CD14-positive monocyte (primary cell): Measurements from ENCODE around the gene HOXA11. TPM values are rescaled to one million over a fixed set of nuclear protein-coding genes. Genes with fewer than 3 reads are reported as not detected.
A peak's percentile ranks its signal among the peaks of the same experiment; 100 is the strongest.

Experiments used
- DNase-seq, 3 donors: peaks; one replicate each; pipeline ENCODE4 v3.0.0-alpha.2; 2011 to 2022
- H2AFZ ChIP-seq: 2 replicates; pipeline ENCODE4 v1.6.0; 2012; ENCODE audit warnings: mild to moderate bottlenecking, low read depth, low read length, inconsistent platforms; ENCODE audit not compliant: insufficient read depth, poor library complexity, severe bottlenecking
- H3K27ac ChIP-seq, 2 donors: 1 replicate in 1 of 2; 2 replicates in 1 of 2; pipeline ENCODE4 v1.5.1; 2012 to 2013; ENCODE audit warnings: low read length in 2 of 2, control low read depth in 1 of 2, inconsistent platforms in 1 of 2, low read depth in 1 of 2, mild to moderate bottlenecking in 1 of 2
- H3K27me3 ChIP-seq, 2 donors: one replicate each; pipeline versions ENCODE4 v1.6.0 to v1.6.1; 2011 to 2013; ENCODE audit warnings: low read length in 2 of 2; ENCODE audit not compliant: control insufficient read depth in 2 of 2, insufficient read depth in 2 of 2
- H3K36me3 ChIP-seq, 2 donors: replicated peaks in 1 of 2; 1 replicate in 1 of 2; 2 replicates in 1 of 2; pipeline versions ENCODE4 v1.5.1 to v1.6.1; 2012 to 2013; ENCODE audit warnings: low read length in 2 of 2, control low read depth in 1 of 2, inconsistent platforms in 1 of 2, mild to moderate bottlenecking in 1 of 2; ENCODE audit not compliant: insufficient read depth in 2 of 2, control insufficient read depth in 1 of 2
- H3K4me1 ChIP-seq, 2 donors: 1 replicate in 1 of 2; 2 replicates in 1 of 2; pipeline versions ENCODE4 v1.5.1 to v1.6.1; 2012 to 2013; ENCODE audit warnings: low read length in 2 of 2, control low read depth in 1 of 2, inconsistent platforms in 1 of 2, mild to moderate bottlenecking in 1 of 2, moderate library complexity in 1 of 2; ENCODE audit not compliant: insufficient read depth in 2 of 2, control insufficient read depth in 1 of 2
- H3K4me2 ChIP-seq: replicated peaks from 2 replicates; pipeline ENCODE3; 2012; ENCODE audit warnings: low read length, moderate library complexity, mild to moderate bottlenecking; ENCODE audit not compliant: poor library complexity, severe bottlenecking; ENCODE audit errors: extremely low read depth
- H3K4me3 ChIP-seq, 3 experiments: fragments of 200-600 bp in 1 of 3; sonication (generic) in 1 of 3; replicated peaks in 1 of 3; 1 replicate in 2 of 3; 2 replicates in 1 of 3; pipeline ENCODE4 v1.5.1; 2011 to 2013; ENCODE audit warnings: low read length in 3 of 3, mild to moderate bottlenecking in 3 of 3, control low read depth in 2 of 3, low read depth in 2 of 3, inconsistent platforms in 1 of 3, moderate library complexity in 1 of 3
- H3K79me2 ChIP-seq: 2 replicates; pipeline ENCODE4 v1.6.0; 2012; ENCODE audit warnings: mild to moderate bottlenecking, control low read depth, inconsistent platforms, low read length, moderate library complexity; ENCODE audit not compliant: insufficient read depth
- H3K9ac ChIP-seq: 2 replicates; pipeline ENCODE4 v1.6.0; 2017; ENCODE audit warnings: low read length, mild to moderate bottlenecking; ENCODE audit not compliant: insufficient read depth, poor library complexity, severe bottlenecking
- H3K9me3 ChIP-seq, 2 donors: replicated peaks in 1 of 2; 1 replicate in 1 of 2; 2 replicates in 1 of 2; pipeline versions ENCODE4 v1.5.1 to v1.6.1; 2012 to 2013; ENCODE audit warnings: low read length in 2 of 2, control low read depth in 1 of 2; ENCODE audit not compliant: control insufficient read depth in 1 of 2, insufficient read depth in 1 of 2
- H4K20me1 ChIP-seq: 2 replicates; pipeline ENCODE4 v1.6.0; 2012; ENCODE audit warnings: mild to moderate bottlenecking, low read length, control low read depth, moderate library complexity; ENCODE audit not compliant: insufficient read depth
- H3K27ac Mint-ChIP-seq, 7 donors: one replicate each; pipeline ENCODE4 v1.8.0; 2020; ENCODE audit warnings: mild to moderate bottlenecking in 7 of 7, mixed read lengths in 7 of 7, moderate library complexity in 6 of 7, inconsistent platforms in 2 of 7
- H3K27me3 Mint-ChIP-seq, 3 donors: one replicate each; pipeline ENCODE4 v1.8.0; 2021 to 2022; ENCODE audit warnings: low read depth in 3 of 3, mild to moderate bottlenecking in 3 of 3, mixed read lengths in 3 of 3, moderate library complexity in 3 of 3, inconsistent platforms in 1 of 3
- H3K36me3 Mint-ChIP-seq, 2 donors: one replicate each; pipeline ENCODE4 v1.8.0; 2020; ENCODE audit warnings: mixed read lengths in 2 of 2, inconsistent platforms in 1 of 2, mild to moderate bottlenecking in 1 of 2
- H3K4me1 Mint-ChIP-seq: one replicate; pipeline ENCODE4 v1.8.0; 2020; ENCODE audit warnings: mild to moderate bottlenecking, mixed read lengths
- H3K4me3 Mint-ChIP-seq, 2 donors: one replicate each; pipeline ENCODE4 v1.8.0; 2020; ENCODE audit warnings: mild to moderate bottlenecking in 2 of 2, mixed read lengths in 2 of 2, moderate library complexity in 1 of 2
- H3K9me3 Mint-ChIP-seq, 7 donors: one replicate each; pipeline ENCODE4 v1.8.0; 2020 to 2022; ENCODE audit warnings: mixed read lengths in 7 of 7, mild to moderate bottlenecking in 6 of 7, moderate library complexity in 6 of 7, inconsistent platforms in 2 of 7
- CTCF ChIP-seq: fragments of 200-600 bp; IDR thresholded peaks from one replicate; pipeline ENCODE4 v1.8.0; 2022; ENCODE audit warnings: antibody characterized with exemption, mild to moderate bottlenecking
- WGBS: methylation state at CpG from one replicate; pipeline ENCODE4 v1.1.5; 2013; ENCODE audit warnings: missing lambda C conversion rate; ENCODE audit not compliant: insufficient coverage; 5-methylcytosine and 5-hydroxymethylcytosine counted together
- intact Hi-C, 2 donors: fragments of 100-400 bp; cut with micrococcal nuclease; formaldehyde crosslinking; loops; one replicate each; pipeline versions ENCODE4 v1.15.0 to v1.15.1; 2023
- polyA plus RNA-seq, 3 donors: library from polyadenylated mRNA; depleted of rRNA in 1 of 3; unstranded in 2 of 3; stranded (reverse) in 1 of 3; fragments of 300-500 nt in 2 of 3; fragments of >200 nt in 1 of 3; fragmentation: Illumina TruSeq in 2 of 3; gene quantifications; 1 replicate in 2 of 3; 2 replicates in 1 of 3; pipeline ENCODE4 v1.2.3, GENCODE V29; 2012 to 2021

HOXA11 gene
- polyA plus RNA-seq, 3 donors = not detected

GRCh38 chr7:27185854-27186667 is 1.0 kb upstream of the HOXA11 start:
- Histone ChIP-seq H3K4me2 (peak overlapping the region; percentile 76), H3K9ac (no peak overlapping the region), H4K20me1 (no peaks in the 10 kb centered on the region), H3K27me3 (peaks cover 90 to 99% of the 10 kb centered on the region in 2 donors), H2AFZ (no peak overlapping the region), H3K4me3 (peak overlapping the region in 1 of 3 experiments; percentile 71), H3K4me1 (peaks cover 49 to 51% of the 10 kb centered on the region in 2 donors), H3K36me3 (no peaks in the 10 kb centered on the region), H3K79me2 (no peaks in the 10 kb centered on the region), H3K27ac (no peak overlapping the region), H3K9me3 (peaks cover 11 to 68% of the 10 kb centered on the region in 2 donors)
- intact Hi-C loops = loop anchor here (5.0 kb wide), 1 partner anchor 34 kb away; the partner anchor contains the start of gene HOXA3 (in 2 of the 2)
- H3K9me3 Mint-ChIP-seq = peaks cover 3 to 57% (median 38%) of the 10 kb centered on the region in 7 donors
- H3K4me3 Mint-ChIP-seq = peak overlapping the region; percentile 72 to 93
- H3K27ac Mint-ChIP-seq = no peak overlapping the region
- WGBS = 2% methylated on average over 19 of the region's 24 CpGs
- peaks cover 18 to 33% of the 10 kb centered on the region in 2 donors for H3K36me3 Mint-ChIP-seq
- no peak for TF ChIP-seq CTCF
- peaks cover 62% of the 10 kb centered on the region for H3K4me1 Mint-ChIP-seq
- no peak for DNase-seq
- H3K27me3 Mint-ChIP-seq = peaks cover 97 to 99% (median 99%) of the 10 kb centered on the region in 3 donors

GRCh38 chr7:27184337-27185012 is 557 bp downstream of the HOXA11 start:
- peak overlapping the region; percentile 58 for H2AFZ ChIP-seq
- H3K9me3 ChIP-seq = peaks cover 11 to 53% of the 10 kb centered on the region in 2 donors
- H3K4me3 ChIP-seq = peak overlapping the region in 2 of 3 experiments; percentile 20 to 71
- peaks cover 81 to 99% of the 10 kb centered on the region in 2 donors for H3K27me3 ChIP-seq
- H3K9ac ChIP-seq = no peak overlapping the region
- intact Hi-C loops = loop anchor here (1.0 to 5.0 kb wide), 2 partner anchors 11 to 32 kb away; partner anchors contain the start of gene HOXA3 (in 2 of the 2)
- H3K27ac ChIP-seq = no peak overlapping the region
- no peaks in the 10 kb centered on the region for H3K36me3 ChIP-seq
- H3K79me2 ChIP-seq = no peaks in the 10 kb centered on the region
- no peak for TF ChIP-seq CTCF
- peaks cover 3 to 45% (median 33%) of the 10 kb centered on the region in 7 donors for H3K9me3 Mint-ChIP-seq
- H3K4me1 Mint-ChIP-seq = peaks cover 62% of the 10 kb centered on the region
- peaks cover 55 to 56% of the 10 kb centered on the region in 2 donors for H3K4me1 ChIP-seq
- peak overlapping the region; percentile 76 for H3K4me2 ChIP-seq
- H3K27ac Mint-ChIP-seq = peak overlapping the region in 1 of 7 donors; percentile 41
- H3K36me3 Mint-ChIP-seq = peaks cover 18 to 31% of the 10 kb centered on the region in 2 donors
- peak overlapping the region; percentile 72 to 93 for H3K4me3 Mint-ChIP-seq
- 2% methylated on average over 65 of the region's 72 CpGs for WGBS
- H4K20me1 ChIP-seq = no peaks in the 10 kb centered on the region
- peak in 1 of 3 donors; percentile 44 for DNase-seq
- peaks cover 94 to 99% (median 99%) of the 10 kb centered on the region in 3 donors for H3K27me3 Mint-ChIP-seq
